ENCODE data around the gene TBPL2. TPM values are rescaled to one million over a fixed set of nuclear protein-coding genes. Genes with fewer than 3 reads are reported as not detected.
A peak's percentile ranks its signal among the peaks of the same experiment; 100 is the strongest.
"Not testable (repeated sequence)": the region's sequence is repeated elsewhere in the genome, so short reads cannot be mapped to it uniquely, and the experiment has no call there.

The TBPL2 gene
- not detected for total RNA-seq (ENCODE audit: unreplicated experiment)
- long read RNA-seq, result 0 reads

DNA sequence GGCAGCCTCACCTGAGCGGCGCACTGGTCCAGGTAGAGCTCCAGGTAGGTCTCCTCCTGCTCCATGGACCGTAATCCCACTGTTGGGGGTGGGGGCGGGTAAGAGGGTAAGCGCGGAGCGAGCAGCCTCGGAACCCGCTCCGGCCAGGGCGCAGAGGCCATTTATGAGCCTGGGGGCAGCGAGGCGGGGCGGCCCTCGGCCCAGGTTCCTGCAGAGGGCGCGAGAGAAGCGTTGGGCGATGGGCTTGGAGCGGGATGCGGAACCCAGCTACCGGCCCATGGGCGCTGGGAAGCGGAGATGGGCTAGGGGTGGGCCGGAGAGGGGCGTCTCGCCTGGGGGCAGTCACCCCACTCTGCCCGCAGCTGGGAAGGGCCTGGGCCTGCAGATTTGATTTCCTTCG is at the start of gene TBPL2:
Gene TBPL2, minus strand, starts transcription at position 232 of the 400 bp plus-strand sequence. Its CDS starts 167 bp downstream, at position 65.
- H3K9me3 Mint-ChIP-seq (ENCODE audit: unreplicated experiment), result peaks cover 1% of the 10 kb centered on the region
- TF ChIP-seq, protein P1, sequence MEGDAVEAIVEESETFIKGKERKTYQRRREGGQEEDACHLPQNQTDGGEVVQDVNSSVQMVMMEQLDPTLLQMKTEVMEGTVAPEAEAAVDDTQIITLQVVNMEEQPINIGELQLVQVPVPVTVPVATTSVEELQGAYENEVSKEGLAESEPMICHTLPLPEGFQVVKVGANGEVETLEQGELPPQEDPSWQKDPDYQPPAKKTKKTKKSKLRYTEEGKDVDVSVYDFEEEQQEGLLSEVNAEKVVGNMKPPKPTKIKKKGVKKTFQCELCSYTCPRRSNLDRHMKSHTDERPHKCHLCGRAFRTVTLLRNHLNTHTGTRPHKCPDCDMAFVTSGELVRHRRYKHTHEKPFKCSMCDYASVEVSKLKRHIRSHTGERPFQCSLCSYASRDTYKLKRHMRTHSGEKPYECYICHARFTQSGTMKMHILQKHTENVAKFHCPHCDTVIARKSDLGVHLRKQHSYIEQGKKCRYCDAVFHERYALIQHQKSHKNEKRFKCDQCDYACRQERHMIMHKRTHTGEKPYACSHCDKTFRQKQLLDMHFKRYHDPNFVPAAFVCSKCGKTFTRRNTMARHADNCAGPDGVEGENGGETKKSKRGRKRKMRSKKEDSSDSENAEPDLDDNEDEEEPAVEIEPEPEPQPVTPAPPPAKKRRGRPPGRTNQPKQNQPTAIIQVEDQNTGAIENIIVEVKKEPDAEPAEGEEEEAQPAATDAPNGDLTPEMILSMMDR (IDR thresholded peaks at IDR 0.05; ENCODE audit: partially characterized antibody, unreplicated experiment), result no peak
- H3K27me3 Mint-ChIP-seq (ENCODE audit: unreplicated experiment), result no peaks in the 10 kb centered on the region
- H3K4me3 Mint-ChIP-seq (ENCODE audit: unreplicated experiment), result no peak within 1 kb of the TSS
- no peak within 1 kb of the TSS for H3K27ac Mint-ChIP-seq (ENCODE audit: unreplicated experiment)
- H3K36me3 Mint-ChIP-seq (ENCODE audit: unreplicated experiment), result no peaks in the 10 kb centered on the region
- DNase-seq, result peak; percentile 43
- no peaks in the 10 kb centered on the region for H3K4me1 Mint-ChIP-seq (ENCODE audit: low read depth, unreplicated experiment)

DNA sequence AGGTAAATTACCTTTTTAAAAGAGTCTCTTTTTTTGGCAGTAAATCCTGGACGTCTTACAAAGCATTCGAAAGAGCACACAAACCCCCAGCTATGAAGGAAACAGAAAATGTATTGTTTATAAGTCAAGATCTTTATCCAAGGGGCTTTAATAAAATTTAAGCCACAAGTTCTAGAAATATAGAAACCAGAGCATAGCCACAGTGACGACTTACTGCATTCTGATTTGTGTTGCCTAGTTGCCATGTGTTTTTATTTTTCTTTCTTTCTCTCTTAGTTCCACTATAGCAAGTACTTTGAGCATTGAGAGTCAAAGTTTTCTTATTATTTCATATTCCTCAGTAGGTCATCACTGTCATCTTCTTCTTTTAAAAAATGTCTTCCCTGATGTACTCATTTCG is 47.8 kb upstream of the TBPL2 start:
- Mint-ChIP-seq H3K36me3 (ENCODE audit: unreplicated experiment) (no peaks in the 10 kb centered on the region), H3K4me3 (ENCODE audit: unreplicated experiment) (no peak overlapping the region), H3K4me1 (ENCODE audit: low read depth, unreplicated experiment) (no peaks in the 10 kb centered on the region), H3K27ac (ENCODE audit: unreplicated experiment) (no peak overlapping the region), H3K9me3 (ENCODE audit: unreplicated experiment) (peaks cover 2% of the 10 kb centered on the region), H3K27me3 (ENCODE audit: unreplicated experiment) (no peaks in the 10 kb centered on the region)
- DNase-seq, result no peak
- TF ChIP-seq, protein P1 (IDR thresholded peaks at IDR 0.05; ENCODE audit: partially characterized antibody, unreplicated experiment), result no peak

DNA sequence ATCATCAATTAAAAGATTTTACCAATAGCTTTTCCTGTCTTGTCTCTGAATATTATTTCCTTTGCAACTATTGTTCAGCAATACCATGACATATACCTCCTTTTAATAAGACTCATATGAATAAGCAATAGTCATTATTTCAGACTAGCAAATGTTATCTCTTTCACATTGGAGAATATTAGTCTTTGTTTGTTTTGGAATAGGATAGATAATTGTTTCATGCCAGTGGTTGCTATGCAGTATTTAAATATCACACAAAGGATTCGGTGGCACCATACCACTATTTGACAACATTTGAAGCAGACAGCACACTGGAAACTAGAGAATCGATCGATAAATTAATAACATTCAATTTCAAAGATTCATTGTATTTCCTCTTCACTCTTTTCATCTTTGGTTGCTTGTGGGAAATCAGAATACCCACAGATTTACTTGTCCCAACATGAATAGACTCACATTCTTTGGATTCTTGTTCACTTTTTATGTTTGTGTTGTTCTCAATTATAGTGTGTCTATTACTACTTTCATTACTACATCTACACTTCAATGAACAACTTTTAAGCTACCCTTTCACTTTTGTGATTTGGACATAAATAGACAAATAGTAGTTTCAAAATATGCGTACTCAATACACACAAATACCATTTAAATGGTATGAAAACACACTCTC is 42.7 kb upstream of the TBPL2 start:
- Mint-ChIP-seq H3K9me3 (ENCODE audit: unreplicated experiment) (no peaks in the 10 kb centered on the region), H3K27ac (ENCODE audit: unreplicated experiment) (no peak overlapping the region), H3K27me3 (ENCODE audit: unreplicated experiment) (no peaks in the 10 kb centered on the region)

DNA sequence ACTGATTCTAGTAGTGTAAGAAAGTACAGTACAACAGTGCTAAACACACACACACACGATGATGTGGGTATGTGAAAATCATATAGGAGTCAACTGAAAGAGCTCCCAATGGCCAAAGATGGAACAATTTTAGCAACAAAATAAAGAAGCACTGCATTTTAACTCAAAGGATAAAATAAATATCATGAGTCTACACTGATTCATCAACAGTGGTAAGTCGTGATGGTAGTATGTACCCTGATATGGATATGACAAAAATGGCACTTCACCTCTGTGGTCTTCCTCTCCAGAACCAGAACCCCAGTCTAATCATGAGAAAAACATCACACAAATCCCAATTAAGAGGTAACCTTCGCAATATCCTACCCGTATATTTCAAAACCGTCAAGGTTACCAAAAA is 41.4 kb upstream of the TBPL2 start:
- no peaks in the 10 kb centered on the region for H3K4me1 Mint-ChIP-seq (ENCODE audit: low read depth, unreplicated experiment)
- H3K36me3 Mint-ChIP-seq (ENCODE audit: unreplicated experiment), result no peaks in the 10 kb centered on the region
- no peak overlapping the region for H3K27ac Mint-ChIP-seq (ENCODE audit: unreplicated experiment)
- peaks cover 3% of the 10 kb centered on the region for H3K27me3 Mint-ChIP-seq (ENCODE audit: unreplicated experiment)
- no peak overlapping the region for H3K4me3 Mint-ChIP-seq (ENCODE audit: unreplicated experiment)
- TF ChIP-seq, protein P1 (IDR thresholded peaks at IDR 0.05; ENCODE audit: partially characterized antibody, unreplicated experiment), result no peak
- H3K9me3 Mint-ChIP-seq (ENCODE audit: unreplicated experiment), result no peaks in the 10 kb centered on the region
- DNase-seq, result no peak

More for the DNA sequence above, 42.7 kb upstream of the TBPL2 start:
- DNase-seq, result no peak
- Mint-ChIP-seq H3K4me3 (ENCODE audit: unreplicated experiment) (no peak overlapping the region), H3K36me3 (ENCODE audit: unreplicated experiment) (no peaks in the 10 kb centered on the region), H3K4me1 (ENCODE audit: low read depth, unreplicated experiment) (no peaks in the 10 kb centered on the region)
- TF ChIP-seq, protein P1 (IDR thresholded peaks at IDR 0.05; ENCODE audit: partially characterized antibody, unreplicated experiment), result no peak

DNA sequence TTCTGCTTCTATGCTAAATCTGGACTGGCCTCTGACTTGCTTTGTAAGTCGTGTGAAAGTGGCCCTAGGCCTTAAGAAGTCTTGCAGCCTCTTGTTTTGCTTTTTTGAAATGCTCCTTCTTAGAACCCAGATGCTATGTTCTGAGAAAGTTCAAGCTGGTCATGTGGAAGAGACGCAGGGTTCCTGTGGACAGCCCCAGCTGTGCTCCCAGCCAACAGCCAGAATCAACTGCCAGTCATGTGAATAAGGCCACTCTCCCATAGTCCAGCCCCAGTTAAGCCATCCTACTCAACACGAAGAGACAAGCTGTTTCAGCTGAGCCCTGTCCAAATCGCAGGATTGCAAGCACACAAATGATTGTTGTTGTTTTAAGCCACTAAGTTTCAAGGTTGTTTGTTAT is 37.3 kb upstream of the TBPL2 start:
- DNase-seq, result no peak
- Mint-ChIP-seq H3K4me1 (ENCODE audit: low read depth, unreplicated experiment) (no peaks in the 10 kb centered on the region), H3K36me3 (ENCODE audit: unreplicated experiment) (no peaks in the 10 kb centered on the region), H3K9me3 (ENCODE audit: unreplicated experiment) (no peaks in the 10 kb centered on the region), H3K27ac (ENCODE audit: unreplicated experiment) (no peak overlapping the region), H3K27me3 (ENCODE audit: unreplicated experiment) (peaks cover 3% of the 10 kb centered on the region), H3K4me3 (ENCODE audit: unreplicated experiment) (no peak overlapping the region)
- TF ChIP-seq, protein P1 (IDR thresholded peaks at IDR 0.05; ENCODE audit: partially characterized antibody, unreplicated experiment), result no peak

DNA sequence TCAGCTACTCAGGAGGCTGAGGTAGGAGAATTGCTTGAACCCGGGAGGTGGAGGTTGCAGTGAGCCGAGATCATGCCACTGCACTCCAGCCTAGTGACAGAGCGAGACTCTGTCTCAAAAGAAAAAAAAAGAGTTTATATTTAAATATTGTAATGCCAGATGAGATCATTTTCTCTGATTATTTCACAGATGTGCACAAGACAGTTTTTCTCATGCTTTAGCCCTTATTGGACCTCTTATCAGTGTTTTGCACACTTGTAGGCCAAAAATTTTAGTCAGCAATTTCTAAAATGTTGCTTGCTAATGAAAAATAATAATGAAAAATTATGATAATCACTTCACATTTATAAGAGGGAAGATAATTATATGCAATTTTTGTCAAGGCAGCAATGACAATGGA is 36.0 kb upstream of the TBPL2 start:
- not testable (repeated sequence) for H3K4me3 Mint-ChIP-seq (ENCODE audit: unreplicated experiment); H3K27ac Mint-ChIP-seq (ENCODE audit: unreplicated experiment); H3K36me3 Mint-ChIP-seq (ENCODE audit: unreplicated experiment); H3K4me1 Mint-ChIP-seq (ENCODE audit: low read depth, unreplicated experiment); H3K9me3 Mint-ChIP-seq (ENCODE audit: unreplicated experiment); DNase-seq; H3K27me3 Mint-ChIP-seq (ENCODE audit: unreplicated experiment)
